Measurements from ENCODE around the gene RPL28. TPM values are rescaled to one million over a fixed set of nuclear protein-coding genes. Genes with fewer than 3 reads are reported as not detected.

The RPL28 gene
- total RNA-seq, 2 experiments from 2014 or later: 2,948 to 3,082 TPM

DNA sequence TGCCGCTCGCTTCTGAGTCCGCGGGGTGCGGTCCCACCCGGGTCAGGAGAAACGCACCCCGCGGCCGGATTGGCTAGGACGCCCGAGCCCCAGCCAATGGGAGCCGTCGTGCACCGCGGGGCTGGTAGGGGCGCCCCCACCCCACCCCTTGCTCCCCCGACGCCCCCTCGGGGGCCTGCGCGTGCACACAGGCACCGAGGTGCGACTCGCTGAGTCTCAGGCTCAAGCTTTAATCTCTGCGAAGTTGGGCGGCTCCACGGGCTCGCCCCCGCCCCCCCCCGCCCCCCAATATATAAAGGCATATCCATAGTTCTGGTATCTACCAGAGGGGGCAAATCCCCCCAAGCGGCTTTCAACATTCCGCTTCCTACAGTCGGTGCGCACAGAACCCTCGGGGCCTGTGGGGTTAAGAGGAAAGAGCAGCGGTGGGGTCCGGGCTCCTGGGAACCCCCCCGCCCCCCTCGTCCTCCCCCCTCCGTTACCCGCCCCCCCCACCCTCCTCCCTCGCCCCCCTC, 31.0 kb upstream of the RPL28 start, which contains the start of gene COX6B2:
TSS of gene COX6B2 (minus strand) at position 22 of the 515 bp plus-strand sequence. CDS start 198 bp downstream, outside the sequence.
- peaks cover 42% of the 10 kb centered on the region for H3K27me3 Mint-ChIP-seq (ENCODE audit: low read depth)
- peaks cover 37% of the 10 kb centered on the region for H3K4me1 Mint-ChIP-seq (ENCODE audit: low read depth)
- peak within 1 kb of the TSS; percentile 67 for H3K4me3 Mint-ChIP-seq
- POLR2A ChIA-PET: no interaction called here
- peak within 1 kb of the TSS; percentile 15 for H3K27ac Mint-ChIP-seq
- CTCF ChIA-PET: interaction anchor here (1.1 kb wide), 1 partner anchor 53 kb away, joined by 3 read pairs; no protein-coding TSS in a partner anchor
- H3K9me3 Mint-ChIP-seq (ENCODE audit: insufficient read depth): no peaks in the 10 kb centered on the region
- ATAC-seq (no peak), DNase-seq (no peak)
- no peaks in the 10 kb centered on the region for H3K36me3 Mint-ChIP-seq (ENCODE audit: low read depth)

DNA sequence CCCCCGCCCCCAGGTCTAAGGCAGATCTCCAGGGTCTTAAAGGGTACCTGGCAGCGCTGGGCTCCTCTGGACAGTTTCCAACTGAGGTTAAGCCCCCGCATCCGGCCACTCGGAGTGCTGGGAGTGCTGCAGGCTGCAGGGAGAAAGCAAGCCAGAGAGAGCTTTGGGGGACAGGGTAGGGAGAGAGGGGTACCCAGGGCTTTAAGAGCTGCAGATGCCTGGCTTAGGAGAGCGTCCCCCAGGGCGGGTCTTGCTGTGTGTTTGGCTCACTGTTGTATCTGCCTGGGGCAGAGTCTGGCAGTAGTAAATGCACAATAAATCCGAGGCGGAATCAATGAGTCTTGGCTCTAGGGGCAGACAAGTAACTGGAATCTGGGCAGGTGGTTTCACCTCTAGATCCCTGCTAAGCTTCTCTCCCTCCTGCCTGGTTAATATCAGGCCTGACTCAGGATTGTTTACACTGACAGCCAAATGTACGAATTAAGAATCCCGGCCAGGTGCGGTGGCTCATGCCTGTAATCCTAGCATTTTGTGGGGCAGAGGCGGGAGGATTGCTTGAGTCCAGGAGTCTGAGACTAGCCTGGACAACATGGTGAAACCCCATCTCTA, 30.4 kb upstream of the RPL28 start:
- DNase-seq: no peak
- ChIA-PET POLR2A (interaction anchor here (0.8 to 2.4 kb wide), 2 partner anchors 16 to 29 kb away, joined by 3 to 10 read pairs; partner anchors contain the start of genes KMT5C and TMEM238), CTCF (interaction anchor here (1.1 kb wide), 1 partner anchor 54 kb away, joined by 3 read pairs; no protein-coding TSS in a partner anchor)
- Mint-ChIP-seq H3K27me3 (ENCODE audit: low read depth) (peaks cover 42% of the 10 kb centered on the region), H3K4me3 (no peak overlapping the region), H3K27ac (no peak overlapping the region), H3K9me3 (ENCODE audit: insufficient read depth) (no peaks in the 10 kb centered on the region), H3K4me1 (ENCODE audit: low read depth) (peaks cover 37% of the 10 kb centered on the region), H3K36me3 (ENCODE audit: low read depth) (no peaks in the 10 kb centered on the region)
- no peak for ATAC-seq

DNA sequence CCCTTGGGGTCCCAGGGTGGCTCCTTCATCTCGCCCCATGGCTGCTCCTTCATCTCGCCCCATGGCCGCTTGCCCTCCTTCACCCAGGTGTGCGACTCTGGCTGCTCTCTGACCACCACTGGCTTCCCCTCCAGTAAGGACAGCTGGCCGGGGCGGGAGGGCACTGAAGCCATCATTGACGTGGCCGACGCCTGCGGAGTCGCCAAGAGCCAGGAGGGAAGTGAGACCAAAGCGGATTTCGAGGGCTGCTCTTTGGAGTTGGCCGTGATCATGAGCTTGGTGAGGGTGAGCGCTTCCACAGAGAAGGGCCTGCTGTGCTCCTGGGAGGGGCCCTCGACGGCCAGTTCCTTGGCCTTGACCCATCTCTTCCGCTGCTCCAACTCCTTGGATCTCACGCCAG, 27.2 kb upstream of the RPL28 start:
- ATAC-seq (no peak), DNase-seq (no peak)
- H3K36me3 Mint-ChIP-seq (ENCODE audit: low read depth): no peaks in the 10 kb centered on the region
- H3K27me3 Mint-ChIP-seq (ENCODE audit: low read depth): peaks cover 18% of the 10 kb centered on the region
- peaks cover 6% of the 10 kb centered on the region for H3K4me1 Mint-ChIP-seq (ENCODE audit: low read depth)
- POLR2A ChIA-PET: interaction anchor here (0.6 to 1.4 kb wide), 2 partner anchors 14 to 19 kb away, joined by 3 to 5 read pairs; partner anchors contain the start of gene KMT5C
- no peak overlapping the region for H3K27ac Mint-ChIP-seq
- H3K9me3 Mint-ChIP-seq (ENCODE audit: insufficient read depth): no peaks in the 10 kb centered on the region
- CTCF ChIA-PET: no interaction called here
- no peak overlapping the region for H3K4me3 Mint-ChIP-seq

DNA sequence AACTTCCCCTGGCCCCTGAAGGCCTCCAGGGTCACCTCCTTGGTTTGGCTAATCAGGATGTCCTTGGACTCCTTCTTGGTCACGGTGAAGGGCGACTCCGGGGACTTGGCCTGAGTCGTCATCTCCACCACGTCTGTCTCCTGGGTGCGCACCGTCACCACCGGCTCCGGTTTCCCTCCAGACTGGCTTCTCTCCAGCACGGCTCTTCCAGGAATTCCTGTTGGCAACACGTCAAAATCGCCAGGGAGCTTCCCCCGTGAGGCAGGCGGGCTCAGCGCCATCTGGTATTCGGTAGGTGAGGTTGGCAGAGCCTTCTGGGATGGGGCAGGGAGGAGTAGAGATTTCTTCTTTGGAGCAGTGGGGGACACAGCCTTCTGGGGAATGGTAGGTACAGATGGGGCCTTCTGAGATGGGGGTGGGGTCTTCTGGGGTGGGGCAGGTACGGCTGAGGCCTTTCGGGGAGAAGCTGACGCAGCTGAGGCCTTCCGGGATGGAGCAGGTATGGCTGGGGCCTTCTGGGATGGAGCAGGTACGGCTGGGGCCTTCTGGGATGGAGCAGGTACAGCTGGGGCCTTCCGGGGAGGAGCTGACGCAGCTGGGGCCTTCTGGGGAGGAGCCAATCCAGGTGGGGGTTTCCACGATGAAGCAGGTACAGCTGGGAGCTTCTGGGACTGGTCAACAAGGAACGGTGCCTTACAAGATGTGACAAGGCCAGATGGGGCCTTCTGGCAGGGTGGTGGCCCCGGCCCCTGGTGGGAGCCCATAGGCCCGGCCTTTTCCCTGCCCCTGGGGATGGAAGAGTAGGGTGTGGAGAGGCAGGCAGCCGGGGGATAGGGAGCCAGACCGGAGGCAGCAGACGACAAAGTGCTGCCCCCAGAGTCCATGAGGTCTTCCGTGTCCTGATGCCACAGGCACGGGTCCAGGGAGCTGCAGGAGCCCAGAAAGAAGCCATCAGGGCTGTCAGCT, 26.5 kb upstream of the RPL28 start:
- CTCF ChIA-PET: interaction anchor here (1.7 kb wide), 1 partner anchor 20 kb away, joined by 3 read pairs; no protein-coding TSS in a partner anchor
- no peak overlapping the region for H3K27ac Mint-ChIP-seq

DNA sequence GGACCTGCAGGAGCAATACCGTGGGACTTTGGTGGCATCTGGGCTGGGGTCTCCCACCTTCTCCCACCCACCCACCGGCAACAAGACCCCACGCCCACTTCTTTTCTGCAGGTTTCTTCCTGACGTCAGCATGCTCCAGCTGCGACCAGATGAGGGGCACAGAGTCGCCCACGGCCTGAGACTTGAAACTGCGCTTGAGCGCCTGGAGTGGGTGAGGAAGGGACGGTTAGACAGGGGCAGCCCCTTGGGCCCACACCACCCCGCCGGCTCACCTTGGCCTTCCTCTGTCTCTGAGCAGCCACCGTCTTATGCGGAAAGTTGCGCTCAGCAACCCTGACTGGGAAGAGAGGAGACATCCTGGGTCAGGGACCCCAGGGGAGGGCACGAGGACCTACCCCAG, 24.8 kb upstream of the RPL28 start:
- H3K9me3 Mint-ChIP-seq (ENCODE audit: insufficient read depth): no peaks in the 10 kb centered on the region
- ChIA-PET POLR2A (no interaction called here), CTCF (no interaction called here)
- no peak overlapping the region for H3K4me3 Mint-ChIP-seq
- no peaks in the 10 kb centered on the region for H3K36me3 Mint-ChIP-seq (ENCODE audit: low read depth)
- DNase-seq (no peak), ATAC-seq (no peak)
- H3K27ac Mint-ChIP-seq: no peak overlapping the region
- no peaks in the 10 kb centered on the region for H3K4me1 Mint-ChIP-seq (ENCODE audit: low read depth)
- H3K27me3 Mint-ChIP-seq (ENCODE audit: low read depth): peaks cover 6% of the 10 kb centered on the region

More for the DNA sequence above, 26.5 kb upstream of the RPL28 start:
- Mint-ChIP-seq H3K36me3 (ENCODE audit: low read depth) (no peaks in the 10 kb centered on the region), H3K9me3 (ENCODE audit: insufficient read depth) (no peaks in the 10 kb centered on the region), H3K27me3 (ENCODE audit: low read depth) (peaks cover 12% of the 10 kb centered on the region), H3K4me3 (no peak overlapping the region), H3K4me1 (ENCODE audit: low read depth) (no peaks in the 10 kb centered on the region)
- no peak for ATAC-seq
- DNase-seq: no peak
- POLR2A ChIA-PET: interaction anchor here (0.6 to 1.4 kb wide), 2 partner anchors 13 to 20 kb away, joined by 3 to 5 read pairs; partner anchors contain the start of gene KMT5C

DNA sequence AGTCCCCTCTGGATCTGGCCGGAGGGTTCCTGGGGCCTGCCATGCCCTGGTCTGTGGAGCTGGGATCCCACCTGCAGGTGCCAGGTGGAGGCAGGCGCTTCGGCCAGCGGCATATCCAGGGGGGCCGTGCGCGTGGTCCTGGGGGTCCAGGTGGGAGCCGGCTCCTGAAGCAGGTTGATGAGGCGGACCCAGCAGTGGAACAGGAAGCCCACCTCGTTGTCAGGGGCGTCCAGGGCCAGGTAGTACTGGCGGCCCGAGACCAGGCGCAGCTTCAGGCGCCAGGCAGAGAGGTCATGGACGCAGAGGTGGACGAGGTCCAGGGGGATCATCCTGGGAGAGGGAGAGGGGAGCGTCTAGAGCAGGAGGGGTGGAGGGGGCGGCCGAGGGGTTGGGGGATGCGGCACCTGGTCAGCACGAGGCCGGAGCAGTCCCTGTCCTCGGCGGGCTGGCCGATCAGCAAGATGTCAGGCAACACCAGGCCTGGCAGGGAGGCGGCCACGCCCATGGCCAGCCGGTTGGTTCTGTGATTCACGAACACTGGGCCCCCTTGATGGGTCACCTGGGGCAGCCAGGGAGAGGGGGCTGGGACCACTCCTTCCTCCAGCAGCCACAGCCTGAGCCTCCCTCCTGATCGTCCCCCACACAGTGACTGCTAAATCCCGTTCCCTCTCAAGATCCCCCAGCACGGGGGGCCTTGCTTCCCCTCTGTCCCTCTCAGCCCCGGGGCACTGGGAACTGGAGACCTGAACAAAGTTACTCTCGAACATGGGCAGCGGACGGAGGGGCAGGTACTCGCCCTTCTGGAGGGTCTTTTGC, 23.4 kb upstream of the RPL28 start:
- CTCF ChIA-PET: no interaction called here
- no peaks in the 10 kb centered on the region for H3K9me3 Mint-ChIP-seq (ENCODE audit: insufficient read depth)
- no peak overlapping the region for H3K4me3 Mint-ChIP-seq
- POLR2A ChIA-PET: no interaction called here
- H3K27ac Mint-ChIP-seq: no peak overlapping the region
- H3K4me1 Mint-ChIP-seq (ENCODE audit: low read depth): no peaks in the 10 kb centered on the region
- ATAC-seq (no peak), DNase-seq (no peak)
- H3K27me3 Mint-ChIP-seq (ENCODE audit: low read depth): peaks cover 4% of the 10 kb centered on the region
- H3K36me3 Mint-ChIP-seq (ENCODE audit: low read depth): no peaks in the 10 kb centered on the region

DNA sequence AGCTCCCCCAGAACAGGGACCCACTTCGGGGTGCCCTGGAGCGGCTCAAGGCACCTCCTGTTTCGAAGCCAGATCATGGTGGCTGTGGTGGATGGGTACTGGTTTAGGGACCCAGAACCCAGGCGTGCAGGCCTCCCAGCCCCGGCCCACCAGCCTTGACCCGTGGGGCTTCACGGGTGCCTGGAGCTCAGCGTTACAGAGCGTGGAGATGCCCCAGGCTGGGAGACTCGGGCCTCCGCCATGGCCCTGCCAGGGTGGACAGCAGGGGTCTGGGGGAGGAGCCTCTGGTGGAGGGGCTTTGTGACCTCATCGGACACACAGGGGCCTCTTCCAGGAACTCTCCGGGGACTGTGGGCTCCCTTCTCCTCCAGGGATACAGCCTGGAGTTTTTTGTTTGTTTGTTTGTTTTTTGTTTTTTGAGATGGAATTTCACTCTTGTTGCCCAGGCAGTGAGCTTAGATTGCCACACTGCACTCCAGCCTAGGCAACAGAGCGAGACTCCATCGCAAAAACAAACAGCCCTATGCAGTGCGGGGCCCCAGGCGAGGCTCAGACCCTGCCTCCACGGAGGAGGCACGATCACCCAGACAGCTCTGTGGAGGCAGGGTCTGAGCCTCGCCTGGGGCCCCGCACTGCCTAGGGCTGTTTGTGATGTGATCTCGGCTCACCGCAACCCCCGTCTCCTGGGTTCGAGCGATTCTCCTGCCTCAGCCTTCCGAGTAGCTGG, 22.6 kb upstream of the RPL28 start, which contains the start of gene GARIN5B:
TSS of gene GARIN5B (minus strand) at position 271 of the 727 bp plus-strand sequence. CDS start at position 77, 194 bp downstream.
- no peak for ATAC-seq
- CTCF ChIA-PET: no interaction called here
- peaks cover 6% of the 10 kb centered on the region for H3K27me3 Mint-ChIP-seq (ENCODE audit: low read depth)
- no peak within 1 kb of the TSS for H3K4me3 Mint-ChIP-seq
- no peak within 1 kb of the TSS for H3K27ac Mint-ChIP-seq
- POLR2A ChIA-PET: no interaction called here
- no peak for DNase-seq
- H3K4me1 Mint-ChIP-seq (ENCODE audit: low read depth): no peaks in the 10 kb centered on the region
- H3K9me3 Mint-ChIP-seq (ENCODE audit: insufficient read depth): no peaks in the 10 kb centered on the region
- no peaks in the 10 kb centered on the region for H3K36me3 Mint-ChIP-seq (ENCODE audit: low read depth)

DNA sequence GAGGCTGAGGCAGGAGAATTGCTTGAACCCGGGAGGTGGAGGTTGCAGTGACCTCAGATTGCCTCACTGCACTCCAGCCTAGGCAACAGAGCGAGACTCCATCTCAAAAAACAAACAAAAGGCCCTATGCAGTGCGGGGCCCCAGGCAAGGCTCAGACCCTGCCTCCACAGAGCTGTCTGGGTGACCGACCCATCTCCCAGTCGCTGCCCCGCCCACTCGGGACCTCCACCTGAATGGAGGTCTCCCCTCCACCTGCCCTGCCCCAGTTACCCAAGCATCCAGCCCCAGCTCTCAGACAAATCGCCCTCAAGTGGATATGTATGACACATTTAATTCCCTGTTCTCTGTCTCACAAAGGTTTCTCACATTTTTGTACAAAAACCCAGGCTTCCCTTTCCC, 20.5 kb upstream of the RPL28 start:
- ChIA-PET CTCF (no interaction called here), POLR2A (no interaction called here)
- no peak overlapping the region for H3K4me3 Mint-ChIP-seq
- DNase-seq: no peak
- peaks cover 16% of the 10 kb centered on the region for H3K27me3 Mint-ChIP-seq (ENCODE audit: low read depth)
- H3K36me3 Mint-ChIP-seq (ENCODE audit: low read depth): peaks cover 2% of the 10 kb centered on the region
- H3K9me3 Mint-ChIP-seq (ENCODE audit: insufficient read depth): no peaks in the 10 kb centered on the region
- H3K27ac Mint-ChIP-seq: no peak overlapping the region
- ATAC-seq: no peak
- H3K4me1 Mint-ChIP-seq (ENCODE audit: low read depth): peaks cover 4% of the 10 kb centered on the region

DNA sequence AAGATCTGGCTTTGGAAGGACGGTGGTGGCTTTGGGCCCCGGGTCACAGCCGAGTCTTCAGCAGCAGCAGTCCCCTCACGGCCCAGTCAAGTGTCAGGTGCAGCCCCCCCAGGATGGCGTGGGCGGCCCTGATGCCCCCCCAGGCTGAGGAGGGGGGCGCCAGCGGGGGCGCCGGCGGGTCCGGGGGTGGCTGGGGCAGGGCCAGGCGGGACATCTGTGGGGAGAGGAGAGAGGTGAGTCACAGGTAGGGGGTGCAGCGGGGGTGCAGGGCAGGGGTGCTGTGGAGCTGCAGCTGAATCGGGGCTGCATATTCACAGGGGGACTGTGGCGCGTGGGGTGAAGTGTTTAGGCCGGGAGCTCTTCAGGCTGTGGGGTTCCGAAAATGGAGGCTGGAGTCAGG, 19.8 kb upstream of the RPL28 start:
- H3K27ac Mint-ChIP-seq: no peak overlapping the region
- no peaks in the 10 kb centered on the region for H3K9me3 Mint-ChIP-seq (ENCODE audit: insufficient read depth)
- DNase-seq: no peak
- no peak overlapping the region for H3K4me3 Mint-ChIP-seq
- H3K27me3 Mint-ChIP-seq (ENCODE audit: low read depth): peaks cover 22% of the 10 kb centered on the region
- peaks cover 4% of the 10 kb centered on the region for H3K4me1 Mint-ChIP-seq (ENCODE audit: low read depth)
- ATAC-seq: no peak
- CTCF ChIA-PET: interaction anchor here (1.1 kb wide), 1 partner anchor 17 kb away, joined by 3 read pairs; no protein-coding TSS in a partner anchor
- peaks cover 2% of the 10 kb centered on the region for H3K36me3 Mint-ChIP-seq (ENCODE audit: low read depth)
- POLR2A ChIA-PET: interaction anchor here (1.0 kb wide), 1 partner anchor 17 kb away, joined by 3 read pairs; no protein-coding TSS in a partner anchor

DNA sequence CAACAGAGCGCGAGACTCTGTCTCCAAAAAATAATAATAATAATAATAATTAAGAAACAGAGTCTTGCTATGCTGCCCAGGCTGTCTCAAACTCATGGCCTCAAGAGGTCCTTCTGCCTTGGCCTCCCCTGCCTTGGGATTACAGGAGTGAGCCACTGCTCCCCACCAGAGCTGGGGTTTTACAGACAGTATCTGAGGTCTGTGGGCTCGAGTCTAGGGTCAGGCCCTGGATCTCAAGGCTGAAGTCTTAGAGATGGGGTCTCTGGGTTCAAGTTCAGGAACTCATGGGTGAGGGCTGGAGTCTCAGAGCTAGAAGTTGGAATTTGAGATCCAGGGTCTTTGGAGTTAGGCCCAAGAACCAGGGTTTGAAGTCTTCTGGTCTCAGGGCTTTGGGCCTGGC, 18.9 kb upstream of the RPL28 start:
- no peak for ATAC-seq
- CTCF ChIA-PET: interaction anchor here (1.1 kb wide), 1 partner anchor 16 kb away, joined by 3 read pairs; no protein-coding TSS in a partner anchor
- no peak overlapping the region for H3K27ac Mint-ChIP-seq
- H3K4me3 Mint-ChIP-seq: no peak overlapping the region
- H3K9me3 Mint-ChIP-seq (ENCODE audit: insufficient read depth): no peaks in the 10 kb centered on the region
- peaks cover 2% of the 10 kb centered on the region for H3K36me3 Mint-ChIP-seq (ENCODE audit: low read depth)
- DNase-seq: no peak
- POLR2A ChIA-PET: interaction anchor here (0.9 to 1.0 kb wide), 2 partner anchors 18 to 28 kb away, joined by 3 to 4 read pairs; no protein-coding TSS in a partner anchor
- H3K4me1 Mint-ChIP-seq (ENCODE audit: low read depth): peaks cover 4% of the 10 kb centered on the region
- H3K27me3 Mint-ChIP-seq (ENCODE audit: low read depth): peaks cover 30% of the 10 kb centered on the region

All from activated CD8-positive, alpha-beta T cell treated with anti-CD3 and anti-CD28 coated beads, Interleukin-2, amount 10 ng/mL, durations not matched to agents 7 days and 5 days (primary cell).